Measurements from ENCODE around the gene ACOXL.

- TF ChIP-seq POLR2A (IDR thresholded peaks at IDR 0.05; ENCODE audit: low read length) (no peak), GATA1 (IDR thresholded peaks at IDR 0.05; ENCODE audit: low read depth, low read length) (no peak)
Measured at GRCh38 chr2:110955556-110955955, 223.2 kb downstream of the ACOXL start.

Data from erythroblast (primary cell).